ENCODE data around the gene TMED5. TPM values are rescaled to one million over a fixed set of nuclear protein-coding genes. Genes with fewer than 3 reads are reported as not detected.
"Not testable (repeated sequence)": the region's sequence is repeated elsewhere in the genome, so short reads cannot be mapped to it uniquely, and the experiment has no call there.

The TMED5 gene
- total RNA-seq = 10 to 100 TPM; 80.4 to 81.2 TPM

GRCh38 chr1:93179886-93180722 is at the start of gene TMED5:
Gene TMED5 (minus strand): TSS chr1:93180413. CDS start chr1:93180242, 171 bp downstream.
- Histone ChIP-seq H3K27me3 (no peaks in the 10 kb centered on the region), H3K4me1 (peaks cover 0 to 36% of the 10 kb centered on the region in 2 donors), H3K27ac (peak within 1 kb of the TSS; percentile 98 to 99), H3K9me3 (no peaks in the 10 kb centered on the region), H3K4me3 (peak within 1 kb of the TSS; percentile 79 to 88), H3K36me3 (no peaks in the 10 kb centered on the region)
- DNase-seq (ENCODE audit: low spot score) = peak; percentile 98
- peak in 1 of 2 donors; percentile 20 for TF ChIP-seq CTCF (IDR thresholded peaks at IDR 0.05)

- Histone ChIP-seq H3K9me3 (no peaks in the 10 kb centered on the region), H3K36me3 (no peaks in the 10 kb centered on the region), H3K4me1 (no peaks in the 10 kb centered on the region), H3K27me3 (no peaks in the 10 kb centered on the region), H3K27ac (no peak overlapping the region), H3K4me3 (no peak overlapping the region)
- no peak for TF ChIP-seq CTCF (IDR thresholded peaks at IDR 0.05)
- DNase-seq (ENCODE audit: low spot score) = no peak
Observed at GRCh38 chr1:93223023-93223675, 42.9 kb upstream of the TMED5 start.

- DNase-seq (ENCODE audit: low spot score) = no peak
- no peaks in the 10 kb centered on the region for H3K9me3 ChIP-seq
- H3K27ac ChIP-seq = no peak overlapping the region
- H3K4me1 ChIP-seq = no peaks in the 10 kb centered on the region
- H3K27me3 ChIP-seq = no peaks in the 10 kb centered on the region
- no peak overlapping the region for H3K4me3 ChIP-seq
- no peaks in the 10 kb centered on the region for H3K36me3 ChIP-seq
- TF ChIP-seq CTCF (IDR thresholded peaks at IDR 0.05) = no peak
Observed at GRCh38 chr1:93221913-93222312, 41.7 kb upstream of the TMED5 start.

GRCh38 chr1:93220716-93221115 is 40.5 kb upstream of the TMED5 start:
- H3K9me3 ChIP-seq; DNase-seq (ENCODE audit: low spot score); H3K4me1 ChIP-seq; H3K4me3 ChIP-seq; H3K27me3 ChIP-seq; H3K27ac ChIP-seq; H3K36me3 ChIP-seq: not testable (repeated sequence)

- DNase-seq (ENCODE audit: low spot score) = no peak
- no peaks in the 10 kb centered on the region for H3K36me3 ChIP-seq
Observed at GRCh38 chr1:93219443-93219842, 39.2 kb upstream of the TMED5 start.

More at GRCh38 chr1:93219443-93219842, 39.2 kb upstream of the TMED5 start:
- TF ChIP-seq CTCF (IDR thresholded peaks at IDR 0.05) = no peak
- H3K27ac ChIP-seq = no peak overlapping the region
- no peaks in the 10 kb centered on the region for H3K27me3 ChIP-seq
- H3K9me3 ChIP-seq = no peaks in the 10 kb centered on the region
- H3K4me1 ChIP-seq = no peaks in the 10 kb centered on the region
- no peak overlapping the region for H3K4me3 ChIP-seq

Data from right atrium auricular region (tissue), 2 donors.